Gastroesophageal sphincter (tissue), 3 donors: ENCODE results near the gene VTI1A.

Experiments used
- POLR2A ChIP-seq, 2 donors: fragments of 450-650 bp; IDR thresholded peaks; one replicate each; pipeline ENCODE4 v1.6.1; 2017; ENCODE audit warnings: antibody characterized with exemption in 2 of 2, mild to moderate bottlenecking in 2 of 2, moderate library complexity in 1 of 2
- POLR2AphosphoS5 ChIP-seq: sonication (generic); formaldehyde crosslinking; IDR thresholded peaks from one replicate; pipeline ENCODE4 v1.6.1; 2017; ENCODE audit warnings: antibody characterized with exemption
- TF ChIP-seq, protein P1 (sequence below), 4 experiments: fragments of 200-600 bp in 2 of 4; fragments of 450-650 bp in 2 of 4; sonication (generic) in 1 of 4; IDR thresholded peaks; one replicate each; pipeline ENCODE4 v1.5.1; 2017 to 2019; ENCODE audit warnings: antibody characterized with exemption in 4 of 4, mild to moderate bottlenecking in 2 of 4, moderate library complexity in 2 of 4

DNA sequence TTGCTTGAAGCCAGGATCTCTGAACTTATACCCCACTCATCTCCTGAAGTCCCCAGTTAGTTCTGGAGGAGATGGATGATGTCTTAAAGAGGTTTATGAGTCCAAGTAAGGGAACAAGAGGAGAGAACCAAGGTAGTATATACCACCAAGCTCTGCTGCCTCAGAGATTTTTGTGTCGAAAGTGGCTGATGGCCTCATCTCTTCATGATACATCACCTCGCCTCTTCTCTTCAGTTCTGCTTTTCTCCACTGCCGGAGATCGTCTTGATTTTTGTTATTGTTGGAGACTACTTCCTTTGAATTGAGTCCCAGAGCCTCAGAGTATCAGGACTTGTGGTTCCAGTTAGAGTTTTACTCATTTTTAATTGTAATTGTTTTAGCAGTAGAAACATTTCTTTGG lies 1.9 kb downstream of the VTI1A start:
- TF ChIP-seq, protein P1, sequence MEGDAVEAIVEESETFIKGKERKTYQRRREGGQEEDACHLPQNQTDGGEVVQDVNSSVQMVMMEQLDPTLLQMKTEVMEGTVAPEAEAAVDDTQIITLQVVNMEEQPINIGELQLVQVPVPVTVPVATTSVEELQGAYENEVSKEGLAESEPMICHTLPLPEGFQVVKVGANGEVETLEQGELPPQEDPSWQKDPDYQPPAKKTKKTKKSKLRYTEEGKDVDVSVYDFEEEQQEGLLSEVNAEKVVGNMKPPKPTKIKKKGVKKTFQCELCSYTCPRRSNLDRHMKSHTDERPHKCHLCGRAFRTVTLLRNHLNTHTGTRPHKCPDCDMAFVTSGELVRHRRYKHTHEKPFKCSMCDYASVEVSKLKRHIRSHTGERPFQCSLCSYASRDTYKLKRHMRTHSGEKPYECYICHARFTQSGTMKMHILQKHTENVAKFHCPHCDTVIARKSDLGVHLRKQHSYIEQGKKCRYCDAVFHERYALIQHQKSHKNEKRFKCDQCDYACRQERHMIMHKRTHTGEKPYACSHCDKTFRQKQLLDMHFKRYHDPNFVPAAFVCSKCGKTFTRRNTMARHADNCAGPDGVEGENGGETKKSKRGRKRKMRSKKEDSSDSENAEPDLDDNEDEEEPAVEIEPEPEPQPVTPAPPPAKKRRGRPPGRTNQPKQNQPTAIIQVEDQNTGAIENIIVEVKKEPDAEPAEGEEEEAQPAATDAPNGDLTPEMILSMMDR (IDR thresholded peaks at IDR 0.05) = no peak
- no peak for TF ChIP-seq POLR2AphosphoS5
- no peak for TF ChIP-seq POLR2A (IDR thresholded peaks at IDR 0.05)
